HL-60 (cell line): ENCODE results near the gene SLC25A25.

ENCODE experiments used
- DNase-seq, 2 experiments: peaks; one replicate each; pipeline ENCODE4 v3.0.0-alpha.2; 2010 to 2020; ENCODE audit warnings: low read depth in 1 of 2, low spot score in 1 of 2
- H3K27ac ChIP-seq: fragments of 250-450 bp; sonication (Bioruptor Pico); replicated peaks from 2 replicates; pipeline ENCODE4 v1.5.1; 2020; ENCODE audit warnings: mild to moderate bottlenecking, moderate library complexity
- H3K27me3 ChIP-seq: fragments of 250-450 bp; sonication (Bioruptor Pico); 2 replicates; pipeline ENCODE4 v1.5.1; 2021; ENCODE audit warnings: mild to moderate bottlenecking, moderate library complexity; ENCODE audit not compliant: insufficient read depth, poor library complexity, severe bottlenecking
- H3K4me3 ChIP-seq: replicated peaks from 2 replicates; pipeline ENCODE4 v1.5.1; 2011; ENCODE audit warnings: mild to moderate bottlenecking, control low read depth, low read length; ENCODE audit not compliant: insufficient read depth
- GABPA ChIP-seq: IDR thresholded peaks from 2 replicates; pipeline ENCODE4 v1.6.1; 2012; ENCODE audit warnings: low read depth
- POLR2AphosphoS5 ChIP-seq: IDR thresholded peaks from 2 replicates; pipeline ENCODE4 v1.6.1; 2012; ENCODE audit warnings: low read depth
- SPI1 ChIP-seq: IDR thresholded peaks from 2 replicates; pipeline ENCODE4 v1.6.1; 2012; ENCODE audit warnings: low read depth, mild to moderate bottlenecking, borderline replicate concordance
- long read RNA-seq: library from polyadenylated mRNA; unstranded; transcript quantifications from one replicate; pipeline ENCODE4 v2.0.0, GENCODE V29; 2020
- TF ChIP-seq, protein P1 (sequence below): IDR thresholded peaks from 2 replicates; pipeline ENCODE4 v1.6.1; 2012; ENCODE audit warnings: low read depth; ENCODE audit not compliant: insufficient replicate concordance
- TF ChIP-seq, protein P2 (sequence below): IDR thresholded peaks from one replicate; pipeline ENCODE4 v1.5.1; 2011; ENCODE audit warnings: low read length, control low read depth, inconsistent platforms; ENCODE audit not compliant: insufficient read depth

SLC25A25 gene
- long read RNA-seq, transcript SLC25A25-203 (10 exons, 3,431 nt): major isoform, 64 of 73 reads
- long read RNA-seq, partial matches to known transcripts: 3 of 73 reads
- long read RNA-seq, other reads (novel, unspliced or antisense): 4 of 73 reads

- TF ChIP-seq GABPA (no peak), POLR2AphosphoS5 (no peak), SPI1 (no peak)
- TF ChIP-seq, protein P1, sequence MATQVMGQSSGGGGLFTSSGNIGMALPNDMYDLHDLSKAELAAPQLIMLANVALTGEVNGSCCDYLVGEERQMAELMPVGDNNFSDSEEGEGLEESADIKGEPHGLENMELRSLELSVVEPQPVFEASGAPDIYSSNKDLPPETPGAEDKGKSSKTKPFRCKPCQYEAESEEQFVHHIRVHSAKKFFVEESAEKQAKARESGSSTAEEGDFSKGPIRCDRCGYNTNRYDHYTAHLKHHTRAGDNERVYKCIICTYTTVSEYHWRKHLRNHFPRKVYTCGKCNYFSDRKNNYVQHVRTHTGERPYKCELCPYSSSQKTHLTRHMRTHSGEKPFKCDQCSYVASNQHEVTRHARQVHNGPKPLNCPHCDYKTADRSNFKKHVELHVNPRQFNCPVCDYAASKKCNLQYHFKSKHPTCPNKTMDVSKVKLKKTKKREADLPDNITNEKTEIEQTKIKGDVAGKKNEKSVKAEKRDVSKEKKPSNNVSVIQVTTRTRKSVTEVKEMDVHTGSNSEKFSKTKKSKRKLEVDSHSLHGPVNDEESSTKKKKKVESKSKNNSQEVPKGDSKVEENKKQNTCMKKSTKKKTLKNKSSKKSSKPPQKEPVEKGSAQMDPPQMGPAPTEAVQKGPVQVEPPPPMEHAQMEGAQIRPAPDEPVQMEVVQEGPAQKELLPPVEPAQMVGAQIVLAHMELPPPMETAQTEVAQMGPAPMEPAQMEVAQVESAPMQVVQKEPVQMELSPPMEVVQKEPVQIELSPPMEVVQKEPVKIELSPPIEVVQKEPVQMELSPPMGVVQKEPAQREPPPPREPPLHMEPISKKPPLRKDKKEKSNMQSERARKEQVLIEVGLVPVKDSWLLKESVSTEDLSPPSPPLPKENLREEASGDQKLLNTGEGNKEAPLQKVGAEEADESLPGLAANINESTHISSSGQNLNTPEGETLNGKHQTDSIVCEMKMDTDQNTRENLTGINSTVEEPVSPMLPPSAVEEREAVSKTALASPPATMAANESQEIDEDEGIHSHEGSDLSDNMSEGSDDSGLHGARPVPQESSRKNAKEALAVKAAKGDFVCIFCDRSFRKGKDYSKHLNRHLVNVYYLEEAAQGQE: no peak
- TF ChIP-seq, protein P2, sequence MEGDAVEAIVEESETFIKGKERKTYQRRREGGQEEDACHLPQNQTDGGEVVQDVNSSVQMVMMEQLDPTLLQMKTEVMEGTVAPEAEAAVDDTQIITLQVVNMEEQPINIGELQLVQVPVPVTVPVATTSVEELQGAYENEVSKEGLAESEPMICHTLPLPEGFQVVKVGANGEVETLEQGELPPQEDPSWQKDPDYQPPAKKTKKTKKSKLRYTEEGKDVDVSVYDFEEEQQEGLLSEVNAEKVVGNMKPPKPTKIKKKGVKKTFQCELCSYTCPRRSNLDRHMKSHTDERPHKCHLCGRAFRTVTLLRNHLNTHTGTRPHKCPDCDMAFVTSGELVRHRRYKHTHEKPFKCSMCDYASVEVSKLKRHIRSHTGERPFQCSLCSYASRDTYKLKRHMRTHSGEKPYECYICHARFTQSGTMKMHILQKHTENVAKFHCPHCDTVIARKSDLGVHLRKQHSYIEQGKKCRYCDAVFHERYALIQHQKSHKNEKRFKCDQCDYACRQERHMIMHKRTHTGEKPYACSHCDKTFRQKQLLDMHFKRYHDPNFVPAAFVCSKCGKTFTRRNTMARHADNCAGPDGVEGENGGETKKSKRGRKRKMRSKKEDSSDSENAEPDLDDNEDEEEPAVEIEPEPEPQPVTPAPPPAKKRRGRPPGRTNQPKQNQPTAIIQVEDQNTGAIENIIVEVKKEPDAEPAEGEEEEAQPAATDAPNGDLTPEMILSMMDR: no peak
- Histone ChIP-seq H3K27me3 (no peaks in the 10 kb centered on the region), H3K27ac (peak within 1 kb of the TSS; percentile 91), H3K4me3 (peak within 1 kb of the TSS; percentile 86)
- DNase-seq: peak; percentile 99 to 100
These were observed at the start of gene SLC25A25 for GRCh38 chr9:128067645-128068385. Gene SLC25A25, plus strand, starts transcription at chr9:128068232. Its CDS starts 88 bp downstream, at chr9:128068320.

DNA sequence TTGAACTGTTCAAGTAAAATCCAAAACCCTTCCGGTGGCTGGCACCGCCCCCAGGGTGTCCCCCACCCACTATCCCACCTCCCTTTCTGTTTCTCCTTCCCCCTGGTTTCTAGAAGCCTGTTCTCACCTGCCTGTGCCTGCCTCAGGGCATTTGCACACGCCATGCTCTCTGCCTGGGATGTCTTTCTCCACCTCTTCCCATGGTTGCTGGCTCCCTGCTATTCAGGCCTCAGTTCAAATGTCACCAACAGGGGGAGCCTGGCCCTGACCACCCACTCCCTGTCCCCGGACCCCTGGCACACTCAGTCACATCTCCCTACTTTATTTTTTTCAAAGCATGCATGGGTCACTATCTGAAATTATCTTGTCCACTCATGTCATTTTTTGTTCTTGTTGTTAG is 47.3 kb upstream of the SLC25A25 start:
- Histone ChIP-seq H3K27me3 (no peaks in the 10 kb centered on the region), H3K27ac (no peak overlapping the region), H3K4me3 (no peak overlapping the region)
- no peak for DNase-seq
- no peak for TF ChIP-seq POLR2AphosphoS5
- TF ChIP-seq, protein P2: no peak
- no peak for TF ChIP-seq GABPA
- no peak for TF ChIP-seq SPI1
- TF ChIP-seq, protein P1: no peak

- no peak for DNase-seq
- no peak overlapping the region for H3K4me3 ChIP-seq
These were observed 46.9 kb upstream of the SLC25A25 start for GRCh38 chr9:128021098-128021497.

More at GRCh38 chr9:128021098-128021497, 46.9 kb upstream of the SLC25A25 start:
- Histone ChIP-seq H3K27ac (no peak overlapping the region), H3K27me3 (no peaks in the 10 kb centered on the region)
- TF ChIP-seq, protein P2: no peak
- TF ChIP-seq POLR2AphosphoS5 (no peak), GABPA (no peak), SPI1 (no peak)
- TF ChIP-seq, protein P1: no peak
